WI38 (cell line): Measurements from ENCODE around the gene CAMK2A.

Experiments
- H3K4me3 ChIP-seq: 2 replicates; pipeline ENCODE4 v1.5.1; 2011; ENCODE audit warnings: low read depth, mild to moderate bottlenecking, control low read depth, low read length
- CTCF ChIP-seq: IDR thresholded peaks from 2 replicates; pipeline ENCODE4 v1.5.1; 2012; ENCODE audit warnings: low read depth, mild to moderate bottlenecking, control low read depth, low read length

CAMK2A gene

GRCh38 chr5:150296496-150296895, 6.9 kb upstream of the CAMK2A start:
- TF ChIP-seq CTCF, result no peak
- no peak overlapping the region for H3K4me3 ChIP-seq

DNA sequence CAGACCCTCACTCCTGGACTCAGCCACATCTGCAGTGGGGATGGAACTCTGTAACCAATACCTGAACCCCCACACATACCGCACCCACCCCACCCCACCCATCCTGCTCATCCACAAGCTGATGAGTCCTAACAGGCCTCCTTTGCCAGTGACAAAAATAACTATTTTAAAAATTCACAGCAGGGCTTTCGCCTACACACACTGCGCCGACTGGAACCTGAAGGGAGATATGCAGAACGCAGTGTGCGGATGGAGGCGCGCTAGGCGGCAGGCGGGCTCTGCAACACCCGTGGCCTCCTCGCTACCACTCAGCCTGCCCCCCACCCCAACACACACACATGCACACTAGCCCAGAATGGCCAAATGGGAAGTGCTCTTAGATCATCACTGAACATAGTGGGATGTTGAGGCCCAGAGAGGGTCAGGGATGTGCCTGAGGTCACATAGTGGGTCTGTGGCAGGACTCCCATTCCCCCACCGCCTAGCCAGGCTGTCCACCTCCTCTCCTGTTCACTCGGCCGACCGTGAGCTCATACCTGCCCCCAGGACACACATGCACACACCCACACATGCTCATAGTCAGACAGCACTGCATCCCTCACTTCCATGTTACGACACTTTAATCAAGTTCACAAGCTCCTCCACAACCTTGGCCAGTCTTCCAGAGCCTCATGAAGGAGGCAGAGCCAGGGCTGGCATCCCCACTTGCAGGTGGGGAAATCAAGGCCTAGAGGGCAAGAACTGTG, 6.3 kb upstream of the CAMK2A start:
- H3K4me3 ChIP-seq, result no peak overlapping the region
- TF ChIP-seq CTCF, result no peak

GRCh38 chr5:150295172-150295634, 5.6 kb upstream of the CAMK2A start:
- no peak overlapping the region for H3K4me3 ChIP-seq
- no peak for TF ChIP-seq CTCF

GRCh38 chr5:150294551-150295071, 5.0 kb upstream of the CAMK2A start:
- no peak overlapping the region for H3K4me3 ChIP-seq

DNA sequence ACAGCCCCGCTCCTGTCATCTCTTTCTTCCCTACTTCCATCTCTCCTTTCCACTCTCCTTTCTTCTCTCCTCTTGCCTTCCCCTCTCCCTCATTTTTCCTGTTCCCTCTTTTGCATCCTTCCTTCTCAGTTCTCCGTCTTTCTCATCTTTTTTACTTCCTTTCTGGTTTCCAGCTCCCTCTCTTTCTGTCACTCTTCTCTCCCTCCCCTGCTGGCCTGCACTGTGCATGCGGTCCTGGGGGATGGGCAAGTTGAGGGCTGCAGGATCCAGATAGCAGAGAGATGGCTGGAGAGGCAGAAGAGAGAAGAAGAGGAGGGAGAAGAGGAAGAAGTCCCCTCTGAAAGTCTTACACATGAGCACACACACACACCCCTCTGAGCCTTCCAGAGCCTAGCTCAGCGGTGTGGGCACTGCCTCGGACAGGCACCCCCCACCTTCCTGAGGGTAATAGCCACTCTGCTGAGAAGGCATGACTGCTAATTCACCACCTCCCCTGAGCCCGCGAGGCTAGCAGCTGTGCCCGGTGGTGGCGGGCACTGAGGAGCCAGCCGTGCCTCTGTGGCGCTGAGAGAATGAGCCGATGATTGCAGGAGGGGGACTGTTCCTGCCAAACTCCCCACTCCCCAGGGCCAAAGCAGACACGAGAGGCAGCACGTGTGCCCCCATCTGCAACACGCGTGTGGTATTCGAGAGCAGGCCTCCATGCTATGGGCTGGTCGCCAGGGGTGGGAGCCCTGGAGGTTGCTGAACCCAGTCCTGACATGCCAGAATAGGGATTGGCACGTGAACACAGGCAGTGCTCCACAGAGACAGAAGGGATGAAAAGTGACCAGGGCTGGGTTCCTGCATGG, 3.7 kb upstream of the CAMK2A start:
- TF ChIP-seq CTCF, result no peak
- H3K4me3 ChIP-seq, result no peak overlapping the region

More at GRCh38 chr5:150294551-150295071, 5.0 kb upstream of the CAMK2A start:
- TF ChIP-seq CTCF, result no peak

GRCh38 chr5:150291388-150292385, 2.1 kb upstream of the CAMK2A start:
- no peak overlapping the region for H3K4me3 ChIP-seq
- no peak for TF ChIP-seq CTCF
